Lung (tissue), 12 donors: ENCODE measurements around the gene POR. TPM values are rescaled to one million over a fixed set of nuclear protein-coding genes. Genes with fewer than 3 reads are reported as not detected.

Experiments
- ATAC-seq: fragments of 200-7000 bp; cut with Tn5 transposase; one replicate; pipeline ENCODE4 v1.9.1; 2020; ENCODE audit warnings: moderate number of reproducible peaks; ENCODE audit not compliant: insufficient read depth, low FRiP score
- DNase-seq, 3 donors: peaks; one replicate each; pipeline ENCODE4 v3.0.0-alpha.2; 2013 to 2017
- H3K27ac ChIP-seq, 2 donors: one replicate each; pipeline ENCODE4 v1.5.1; 2013; ENCODE audit warnings: mild to moderate bottlenecking in 2 of 2, moderate library complexity in 2 of 2, control low read depth in 1 of 2, inconsistent platforms in 1 of 2, low read depth in 1 of 2, low read length in 1 of 2
- H3K27me3 ChIP-seq, 3 donors: one replicate each; pipeline ENCODE4 v1.5.1; 2013; ENCODE audit warnings: low read length in 2 of 3; ENCODE audit not compliant: control insufficient read depth in 3 of 3, insufficient read depth in 3 of 3
- H3K36me3 ChIP-seq, 4 donors: one replicate each; pipeline ENCODE4 v1.5.1; 2013; ENCODE audit warnings: low read length in 4 of 4, mild to moderate bottlenecking in 1 of 4, moderate library complexity in 1 of 4; ENCODE audit not compliant: control insufficient read depth in 4 of 4, insufficient read depth in 4 of 4
- H3K4me1 ChIP-seq, 5 donors: one replicate each; pipeline ENCODE4 v1.5.1; 2013; ENCODE audit warnings: low read length in 5 of 5, mild to moderate bottlenecking in 2 of 5, moderate library complexity in 1 of 5; ENCODE audit not compliant: control insufficient read depth in 5 of 5, insufficient read depth in 5 of 5
- H3K4me3 ChIP-seq: one replicate; pipeline ENCODE4 v1.5.1; 2013; ENCODE audit warnings: mild to moderate bottlenecking, control low read depth, moderate library complexity
- H3K9ac ChIP-seq, 2 donors: one replicate each; pipeline ENCODE4 v1.5.1; 2013; ENCODE audit warnings: low read length in 2 of 2, control low read depth in 1 of 2; ENCODE audit not compliant: insufficient read depth in 1 of 2
- H3K9me3 ChIP-seq, 4 donors: one replicate each; pipeline ENCODE4 v1.5.1; 2013; ENCODE audit warnings: low read length in 3 of 4, mild to moderate bottlenecking in 1 of 4, moderate library complexity in 1 of 4; ENCODE audit not compliant: control insufficient read depth in 4 of 4, insufficient read depth in 3 of 4
- WGBS, 2 donors: extraction: QIAGEN DNeasy Blood & Tissue Kit; methylation state at CpG; one replicate each; pipeline ENCODE4 v1.1.7; 2013; 5-methylcytosine and 5-hydroxymethylcytosine counted together
- polyA plus RNA-seq, 2 donors: library from polyadenylated mRNA; stranded (reverse); fragments of 200-250 nt; gene quantifications; one replicate each; pipeline ENCODE4 v1.2.1, GENCODE V29; 2013
- total RNA-seq, 2 donors: library from RNA; depleted of rRNA in 1 of 2; stranded (reverse); fragments of >200 nt in 1 of 2; gene quantifications; one replicate each; pipeline ENCODE4 v1.2.1, GENCODE V29; 2014 to 2021
- TF ChIP-seq, protein P1 (sequence below): IDR thresholded peaks from 2 replicates; pipeline ENCODE4 v1.5.1; 2012; ENCODE audit warnings: mild to moderate bottlenecking; ENCODE audit errors: control extremely low read depth, extremely low read depth
- donor health status: control.
- donor health status: control.
- donor health status: Bipolar disorder and iron deficiency.
- donor health status: healthy.
- donor health status: DM: yes; HTN: yes; CAD: no.

The POR gene
- total and polyA plus RNA-seq, 4 donors = 111 to 305 (median 264) TPM

GRCh38 chr7:75867390-75867717, 47.6 kb upstream of the POR start:
- TF ChIP-seq, protein P1, sequence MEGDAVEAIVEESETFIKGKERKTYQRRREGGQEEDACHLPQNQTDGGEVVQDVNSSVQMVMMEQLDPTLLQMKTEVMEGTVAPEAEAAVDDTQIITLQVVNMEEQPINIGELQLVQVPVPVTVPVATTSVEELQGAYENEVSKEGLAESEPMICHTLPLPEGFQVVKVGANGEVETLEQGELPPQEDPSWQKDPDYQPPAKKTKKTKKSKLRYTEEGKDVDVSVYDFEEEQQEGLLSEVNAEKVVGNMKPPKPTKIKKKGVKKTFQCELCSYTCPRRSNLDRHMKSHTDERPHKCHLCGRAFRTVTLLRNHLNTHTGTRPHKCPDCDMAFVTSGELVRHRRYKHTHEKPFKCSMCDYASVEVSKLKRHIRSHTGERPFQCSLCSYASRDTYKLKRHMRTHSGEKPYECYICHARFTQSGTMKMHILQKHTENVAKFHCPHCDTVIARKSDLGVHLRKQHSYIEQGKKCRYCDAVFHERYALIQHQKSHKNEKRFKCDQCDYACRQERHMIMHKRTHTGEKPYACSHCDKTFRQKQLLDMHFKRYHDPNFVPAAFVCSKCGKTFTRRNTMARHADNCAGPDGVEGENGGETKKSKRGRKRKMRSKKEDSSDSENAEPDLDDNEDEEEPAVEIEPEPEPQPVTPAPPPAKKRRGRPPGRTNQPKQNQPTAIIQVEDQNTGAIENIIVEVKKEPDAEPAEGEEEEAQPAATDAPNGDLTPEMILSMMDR = no peak
- no peak for ATAC-seq
- no peaks in the 10 kb centered on the region for H3K9me3 ChIP-seq
- peaks cover 0 to 7% (median 0%) of the 10 kb centered on the region in 5 donors for H3K4me1 ChIP-seq
- H3K27me3 ChIP-seq = peaks cover 0 to 3% (median 0%) of the 10 kb centered on the region in 3 donors
- H3K9ac ChIP-seq = no peak overlapping the region
- DNase-seq = no peak
- H3K27ac ChIP-seq = no peak overlapping the region
- no peaks in the 10 kb centered on the region for H3K36me3 ChIP-seq
- no peak overlapping the region for H3K4me3 ChIP-seq
- WGBS, 2 donors = 76 to 77% methylated on average over 4 of the region's 4 CpGs

DNA sequence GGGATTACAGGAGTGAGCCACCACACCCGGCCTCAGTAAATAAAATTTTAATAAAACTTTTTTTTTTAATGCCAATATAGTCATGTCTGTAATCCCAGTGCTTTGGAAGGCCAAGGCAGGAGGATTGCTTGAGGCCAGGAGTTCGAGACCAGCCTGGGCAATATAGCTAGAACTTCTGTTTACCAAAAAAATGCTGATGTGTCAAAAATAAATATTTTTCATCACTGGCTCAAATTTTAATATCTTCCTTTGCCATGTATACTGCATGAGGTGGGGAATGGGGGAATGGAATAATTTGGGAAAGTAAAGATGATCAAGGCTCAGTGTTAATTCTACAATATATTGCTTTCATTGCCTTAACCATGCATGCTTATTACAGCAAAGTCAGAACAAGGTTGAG, 46.8 kb upstream of the POR start:
- 94 to 97% methylated on average over 2 of the region's 2 CpGs for WGBS, 2 donors
- H3K4me1 ChIP-seq = peaks cover 0 to 7% (median 0%) of the 10 kb centered on the region in 5 donors
- H3K27ac ChIP-seq = no peak overlapping the region
- H3K9me3 ChIP-seq = no peaks in the 10 kb centered on the region
- no peak overlapping the region for H3K9ac ChIP-seq
- H3K27me3 ChIP-seq = peaks cover 0 to 3% (median 0%) of the 10 kb centered on the region in 3 donors
- no peak for ATAC-seq
- TF ChIP-seq, protein P1 = no peak
- H3K36me3 ChIP-seq = no peaks in the 10 kb centered on the region
- no peak overlapping the region for H3K4me3 ChIP-seq
- DNase-seq = no peak

DNA sequence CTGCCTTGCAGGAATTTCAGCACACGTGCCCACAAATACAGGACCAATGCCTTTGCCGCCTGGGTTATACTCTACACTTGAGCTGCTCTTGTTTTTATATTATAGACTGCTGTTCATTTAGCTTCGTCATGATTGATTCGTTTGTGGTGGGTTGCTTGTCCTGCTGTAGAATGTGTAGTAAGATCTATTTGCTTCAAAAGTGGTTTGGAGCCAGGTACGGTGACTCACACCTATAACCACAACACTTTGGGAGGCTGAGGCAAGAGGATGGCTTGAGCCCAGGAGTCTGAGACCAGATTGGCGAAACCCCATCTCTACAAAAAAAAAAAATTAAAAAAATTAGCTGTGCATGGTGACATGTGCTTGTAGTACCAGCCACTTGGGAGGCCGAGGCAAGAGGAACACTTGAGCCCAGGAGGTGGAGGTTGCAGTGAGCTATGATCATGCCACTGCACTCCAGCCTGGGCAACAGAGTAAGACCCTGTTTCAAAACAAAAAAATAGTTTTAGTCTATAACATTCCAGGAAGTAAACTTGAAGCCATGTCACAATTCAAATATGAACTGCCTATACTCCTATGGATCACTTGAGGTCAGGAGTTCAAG, 45.1 kb upstream of the POR start:
- Histone ChIP-seq H3K27me3 (peaks cover 0 to 3% (median 0%) of the 10 kb centered on the region in 3 donors), H3K4me3 (no peak overlapping the region), H3K36me3 (no peaks in the 10 kb centered on the region), H3K27ac (no peak overlapping the region), H3K4me1 (peaks cover 0 to 7% (median 0%) of the 10 kb centered on the region in 5 donors), H3K9ac (no peak overlapping the region), H3K9me3 (no peaks in the 10 kb centered on the region)
- DNase-seq = no peak
- TF ChIP-seq, protein P1 = no peak
- no peak for ATAC-seq
- WGBS, 2 donors = 83 to 85% methylated on average over 7 of the region's 7 CpGs
